GM04504 (cell line): ENCODE data around the gene PKNOX2.

Experiments
- DNase-seq: peaks from one replicate; pipeline ENCODE4 v3.0.0-alpha.2; 2012; ENCODE audit warnings: low read depth

PKNOX2 gene

DNA sequence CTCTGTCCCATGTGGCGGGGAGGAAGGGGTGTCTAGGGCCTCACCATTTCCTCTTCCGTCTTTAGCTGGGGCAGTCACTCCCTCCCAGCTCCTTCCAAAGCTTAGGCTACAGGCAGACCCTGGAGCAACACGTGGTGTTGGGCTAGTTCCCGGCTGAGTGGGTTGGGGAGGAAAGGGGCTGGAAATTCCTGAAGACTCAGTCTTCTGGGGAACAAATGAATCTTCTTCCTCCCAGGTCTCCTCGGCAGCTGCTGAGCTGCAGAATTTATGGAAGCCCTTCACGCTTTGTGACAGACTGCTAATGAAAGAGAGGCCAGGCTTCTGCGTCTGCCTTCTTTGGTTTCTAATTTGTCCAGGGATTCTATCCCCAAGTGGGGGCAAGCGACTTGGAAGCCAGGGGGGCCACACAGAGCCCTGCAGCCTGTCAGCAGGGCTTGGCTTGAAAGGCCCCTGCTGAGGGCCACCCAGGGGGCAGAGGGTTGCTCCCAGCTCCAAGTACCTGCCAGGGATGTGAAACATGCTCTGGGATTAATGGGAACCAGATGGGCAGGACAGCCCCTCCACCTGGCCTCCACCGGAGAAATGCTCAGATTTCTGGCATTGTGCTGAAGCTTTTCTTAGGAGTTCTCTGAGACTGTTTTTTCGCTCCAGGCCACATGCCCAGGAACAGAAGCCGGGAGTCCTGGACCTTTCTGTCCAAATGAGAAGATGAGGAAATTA lies 123.1 kb downstream of the PKNOX2 start:
- no peak for DNase-seq

GRCh38 chr11:125289419-125290098 lies 125.0 kb downstream of the PKNOX2 start:
- no peak for DNase-seq

DNA sequence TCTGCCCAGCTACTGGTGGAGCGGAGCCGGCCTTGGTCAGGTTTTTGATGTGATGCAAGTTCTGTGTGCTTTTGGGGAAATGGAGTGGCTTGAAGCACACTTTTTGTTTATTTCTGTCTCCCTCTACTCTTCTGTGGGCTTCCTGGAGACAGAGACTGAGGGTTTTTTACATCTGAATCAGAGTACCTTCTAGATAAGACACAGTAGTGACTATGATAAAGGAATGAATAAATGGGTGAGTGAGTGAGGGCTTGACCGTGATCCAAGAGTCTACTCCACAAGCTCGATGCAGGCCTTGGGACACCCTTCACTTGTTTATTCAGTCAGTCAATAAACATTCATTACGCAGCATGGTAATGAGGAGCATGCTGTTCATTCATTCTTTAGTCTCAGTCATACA lies 125.7 kb downstream of the PKNOX2 start:
- DNase-seq, result no peak

DNA sequence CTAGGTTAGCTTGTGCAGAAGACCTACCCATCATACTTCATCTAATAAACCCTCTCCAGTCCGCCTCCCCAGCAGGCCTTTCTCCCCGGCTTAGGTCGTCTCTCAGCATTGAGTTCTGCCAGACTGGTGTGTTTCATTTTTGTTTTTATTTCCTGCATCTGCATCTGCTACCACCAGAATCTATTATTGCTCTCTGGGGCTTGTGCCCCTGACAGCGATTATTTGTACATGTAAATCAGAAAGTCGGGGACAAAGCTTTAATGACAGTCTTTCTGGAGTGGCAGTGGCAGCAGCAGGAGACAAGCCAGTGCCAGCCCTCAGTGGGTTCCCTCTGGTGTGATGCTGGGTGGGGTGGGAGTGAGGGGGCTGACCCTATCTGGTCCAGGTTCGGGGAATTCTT lies 127.5 kb downstream of the PKNOX2 start:
- DNase-seq, result no peak

- no peak for DNase-seq
These were observed 129.0 kb downstream of the PKNOX2 start for GRCh38 chr11:125293596-125293995.

DNA sequence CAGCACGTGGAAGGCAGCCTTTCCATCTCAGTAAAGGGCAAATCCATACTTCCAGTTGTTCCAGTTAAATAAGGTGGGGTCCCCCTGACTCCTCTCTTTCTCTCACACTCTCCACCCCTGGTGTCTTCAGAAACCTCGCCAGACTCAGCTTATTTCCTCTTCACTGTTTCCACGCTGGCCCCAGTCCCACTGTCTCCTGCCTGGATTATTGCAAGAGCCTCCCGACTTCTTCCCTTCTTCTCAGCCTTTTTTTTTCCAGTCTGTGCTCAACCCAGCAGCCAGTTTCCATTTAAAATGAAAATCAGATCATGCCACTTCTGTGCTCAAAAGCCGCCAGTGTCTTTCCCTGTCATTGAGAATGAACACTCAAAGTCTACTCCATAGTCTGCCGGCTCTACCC lies 131.4 kb downstream of the PKNOX2 start:
- DNase-seq, result no peak

GRCh38 chr11:125297346-125297915 lies 132.9 kb downstream of the PKNOX2 start:
- no peak for DNase-seq

- no peak for DNase-seq
These were observed 134.6 kb downstream of the PKNOX2 start for GRCh38 chr11:125299061-125299615.

- no peak for DNase-seq
These were observed 135.3 kb downstream of the PKNOX2 start for GRCh38 chr11:125299821-125300220.

GRCh38 chr11:125300791-125301218 lies 136.3 kb downstream of the PKNOX2 start:
- DNase-seq, result peak; percentile 24

DNA sequence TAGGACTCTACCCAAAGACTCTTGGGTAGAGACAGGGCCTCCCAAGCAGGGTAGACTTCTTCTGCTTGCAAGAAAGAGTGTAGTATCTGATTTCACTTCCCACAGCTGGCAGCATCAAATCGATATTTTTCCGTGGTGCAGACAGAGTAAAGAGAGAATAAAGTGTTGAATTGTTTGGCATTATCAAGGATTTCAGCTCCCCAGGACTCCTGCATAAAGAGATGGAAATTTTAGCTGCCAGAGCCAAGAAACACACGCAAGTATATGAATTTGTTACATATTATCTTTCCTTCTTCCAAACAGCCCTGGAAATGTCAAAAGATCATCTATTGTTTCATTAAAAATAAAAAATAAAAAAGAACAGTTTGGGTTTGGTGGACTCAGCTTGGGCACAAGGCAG lies 136.8 kb downstream of the PKNOX2 start:
- DNase-seq, result no peak

DNA sequence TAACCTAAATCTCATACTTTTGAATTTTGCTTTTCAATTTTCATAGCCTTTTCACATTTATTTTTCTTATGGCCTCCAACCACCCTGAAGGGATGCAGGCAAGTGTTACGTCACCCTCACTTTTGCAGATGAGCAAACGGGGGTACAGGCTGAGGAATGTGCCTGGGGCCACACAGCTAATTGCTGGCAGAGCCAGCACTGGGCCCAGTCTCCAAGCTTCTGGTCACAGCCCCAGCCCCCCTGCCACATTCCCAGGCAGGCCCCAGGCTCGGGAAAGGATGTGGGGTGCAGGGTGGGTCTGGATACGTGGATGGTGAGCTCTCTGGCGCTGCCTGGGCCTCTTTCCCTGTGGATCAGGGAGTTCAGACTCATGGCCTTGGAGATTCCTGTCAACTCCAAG lies 138.6 kb downstream of the PKNOX2 start:
- no peak for DNase-seq

DNA sequence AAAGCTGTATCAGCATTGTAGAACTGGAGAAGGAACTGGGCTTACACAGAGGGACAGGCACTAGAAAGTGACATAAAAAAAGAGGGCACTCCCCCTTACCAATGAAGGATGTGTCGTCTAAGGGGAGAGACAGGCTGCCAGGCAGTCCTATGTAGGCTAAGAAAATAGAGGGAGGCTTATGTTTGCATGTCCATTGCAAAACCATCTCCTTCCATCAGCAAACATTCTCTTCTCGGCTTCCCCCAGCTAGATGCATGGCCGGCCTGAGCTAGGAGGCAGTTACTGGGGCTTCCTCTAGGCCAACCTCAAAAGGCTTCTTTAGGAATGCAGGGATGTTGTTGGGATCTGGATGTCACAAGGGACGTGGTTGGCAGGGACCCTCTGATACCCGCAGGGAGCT lies 139.1 kb downstream of the PKNOX2 start:
- DNase-seq, result no peak

DNA sequence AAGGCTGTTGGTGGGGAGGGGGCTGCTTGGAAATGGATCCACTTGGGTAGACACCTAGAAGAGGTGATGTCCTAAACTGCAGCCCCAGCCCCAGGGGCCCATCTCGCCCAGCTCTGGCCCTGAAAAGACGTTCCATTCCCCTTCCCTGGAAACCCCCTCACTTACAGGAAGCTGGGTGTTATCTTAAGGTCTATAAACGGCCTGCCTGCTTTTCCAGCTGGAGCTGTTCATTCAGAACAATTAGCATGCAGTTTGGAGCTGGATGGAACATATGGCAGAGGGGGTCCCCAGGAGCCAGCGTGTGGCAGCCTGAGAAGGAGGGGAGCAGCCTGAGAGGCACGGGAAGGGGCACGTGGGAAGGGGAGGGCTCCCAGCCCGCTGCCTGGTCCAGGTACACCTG lies 139.6 kb downstream of the PKNOX2 start:
- no peak for DNase-seq

GRCh38 chr11:125304876-125305275 lies 140.3 kb downstream of the PKNOX2 start:
- no peak for DNase-seq

- no peak for DNase-seq
These were observed 140.8 kb downstream of the PKNOX2 start for GRCh38 chr11:125305345-125305744.

DNA sequence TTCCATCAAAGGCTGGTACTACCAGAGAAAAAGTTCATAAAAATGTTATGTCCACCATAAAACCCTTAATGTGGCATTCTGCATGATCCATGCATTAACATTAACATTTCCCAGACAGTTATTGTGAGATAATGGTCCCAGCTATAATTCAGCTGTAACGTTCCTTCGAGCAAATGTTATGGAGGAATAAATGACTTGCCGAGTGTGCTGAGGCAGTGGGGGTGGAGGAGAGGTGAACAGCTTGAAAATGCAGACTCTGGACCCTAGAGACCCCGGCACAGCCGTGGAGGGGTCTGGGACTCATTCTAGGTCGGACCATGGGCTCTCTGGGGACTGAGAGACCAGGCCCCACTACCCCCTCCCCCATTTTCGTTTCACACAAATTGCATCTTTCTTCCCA lies 141.9 kb downstream of the PKNOX2 start:
- DNase-seq, result no peak

DNA sequence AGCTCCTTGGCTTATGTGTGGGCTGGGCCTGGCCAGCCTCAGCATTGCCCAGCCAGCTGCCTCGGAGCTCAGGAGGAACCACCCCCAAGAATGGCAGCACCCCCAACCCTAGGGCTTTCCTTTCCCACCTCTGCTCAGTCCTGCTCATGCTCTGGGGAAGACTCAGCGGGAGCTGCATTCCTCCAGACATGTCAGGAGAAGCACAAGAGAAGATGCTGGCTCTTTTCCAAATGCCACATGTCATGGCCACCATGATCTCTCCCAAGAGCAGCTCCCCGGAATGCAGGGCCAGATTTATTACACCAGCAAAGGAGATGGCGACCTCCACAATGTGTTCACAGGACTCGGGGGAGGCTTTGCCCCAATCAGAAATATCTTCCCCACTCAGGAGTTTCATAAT lies 143.7 kb downstream of the PKNOX2 start:
- no peak for DNase-seq

DNA sequence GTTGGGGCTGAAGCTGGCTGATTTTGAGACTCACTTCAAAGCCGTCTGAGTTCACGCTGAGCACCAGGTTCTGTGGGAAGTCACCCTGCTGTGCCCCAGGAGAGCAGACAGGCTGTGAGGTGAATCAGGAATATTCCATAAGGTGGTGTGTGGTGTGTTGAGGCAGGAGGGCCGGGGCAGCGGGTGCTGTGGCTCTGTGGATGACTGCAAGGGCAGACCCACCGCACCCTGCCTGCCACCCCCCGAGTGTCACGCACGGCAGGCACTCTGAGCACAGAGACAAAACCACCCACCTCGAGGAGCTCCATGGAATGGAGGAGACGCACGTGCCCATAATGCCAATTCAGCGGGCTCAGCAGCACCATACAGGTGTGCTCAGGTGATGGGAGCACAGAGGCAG lies 147.8 kb downstream of the PKNOX2 start:
- no peak for DNase-seq

DNA sequence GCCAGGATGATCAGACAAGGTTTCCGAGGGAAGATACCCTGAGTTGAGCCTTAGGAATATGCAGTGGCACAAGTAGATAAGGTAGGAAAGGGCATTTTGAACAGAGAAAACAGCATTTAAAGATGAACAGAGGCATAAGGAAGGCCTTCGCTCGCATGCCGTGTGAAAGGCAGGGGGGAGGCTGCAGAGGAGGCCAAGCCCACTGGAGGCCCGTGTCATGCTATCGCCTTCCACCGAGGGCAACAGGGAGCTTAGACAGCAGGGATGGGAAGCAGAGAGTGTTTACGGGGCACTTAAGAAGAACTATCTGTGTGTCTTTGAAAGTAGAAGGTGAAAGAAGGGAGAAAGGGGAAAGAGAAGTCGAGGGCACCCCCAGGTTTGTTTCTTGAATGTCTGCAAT lies 148.3 kb downstream of the PKNOX2 start:
- no peak for DNase-seq

- no peak for DNase-seq
These were observed 149.0 kb downstream of the PKNOX2 start for GRCh38 chr11:125313271-125314219.
